ENCODE measurements around the gene CELF4. TPM values are rescaled to one million over a fixed set of nuclear protein-coding genes. Genes with fewer than 3 reads are reported as not detected.

The CELF4 gene
- total and polyA plus RNA-seq, 2 of the 4 experiments (the other 2 are of a cell fraction), result not detected

- Histone ChIP-seq H2BK5ac (ENCODE audit: low read depth, low read length, poor library complexity, severe bottlenecking) (no peak overlapping the region), H3K27me3 (ENCODE audit: control insufficient read depth, insufficient read depth, low read length) (peaks cover 16% of the 10 kb centered on the region; the same call in 1 of the 2 replicates), H3K4ac (ENCODE audit: low read depth, low read length) (no peak overlapping the region), H4K8ac (ENCODE audit: low read depth in 2 of 2, low read length in 2 of 2) (no peak overlapping the region), H4K91ac (ENCODE audit: insufficient read depth, low read depth, low read length) (no peak overlapping the region), H3K9ac (ENCODE audit: low read depth, low read length) (no peak overlapping the region), H2BK15ac (ENCODE audit: low read depth, low read length) (no peak overlapping the region), H2AFZ (replicated peaks; ENCODE audit: low read length, poor library complexity) (no peak overlapping the region), H3K27ac (ENCODE audit: insufficient read depth, low read length) (no peak overlapping the region), H4K20me1 (ENCODE audit: insufficient read depth, low read length) (no peaks in the 10 kb centered on the region), H3K56ac (ENCODE audit: extremely low read depth, insufficient read depth, low read length) (no peak overlapping the region), H3K4me2 (ENCODE audit: low read depth, low read length) (no peak overlapping the region), H2AK5ac (ENCODE audit: low read depth, low read length) (no peak overlapping the region), H3K4me1 (ENCODE audit: control insufficient read depth, insufficient read depth, low read length) (no peaks in the 10 kb centered on the region), H3K9me3 (ENCODE audit: control insufficient read depth, insufficient read depth, low read length) (no peaks in the 10 kb centered on the region), H3K18ac (ENCODE audit: low read depth, low read length) (no peak overlapping the region), H3K4me3 (ENCODE audit: insufficient read depth, low read depth, low read length) (no peak overlapping the region), H3K9me1 (ENCODE audit: insufficient read depth, low read length) (no peaks in the 10 kb centered on the region), H3K23ac (ENCODE audit: low read depth, low read length) (no peak overlapping the region), H2BK20ac (ENCODE audit: low read depth, low read length) (no peak overlapping the region), H4K5ac (ENCODE audit: low read depth, low read length) (no peak overlapping the region), H2AK9ac (replicated peaks; ENCODE audit: low read depth, low read length, poor library complexity) (no peak overlapping the region), H3K36me3 (ENCODE audit: control insufficient read depth, insufficient read depth, low read length) (no peaks in the 10 kb centered on the region), H3K79me1 (ENCODE audit: low read depth in 1 of 2, low read length in 2 of 2) (no peaks in the 10 kb centered on the region), H3K14ac (replicated peaks; ENCODE audit: low read depth, low read length) (no peak overlapping the region), H2BK120ac (ENCODE audit: low read depth, low read length) (no peak overlapping the region)
- POLR2A ChIA-PET (ENCODE audit: unreplicated experiment), result no interaction called here
- WGBS, 2 experiments (ENCODE audit: extremely low coverage in 2 of 2, insufficient read length in 1 of 2), result no CpG with 5 or more reads among the region's 10 CpGs
- ATAC-seq (ENCODE audit: low read depth), result no peak
- intact Hi-C loops (cut with micrococcal nuclease), result no loop called here
- dilution Hi-C loops (cut with HindIII; ENCODE audit: low sequenced_read_pairs, unreplicated experiment), result no loop called here
- in situ Hi-C loops (cut with MboI; ENCODE audit: low sequenced_read_pairs), result no loop called here
- no peak for TF ChIP-seq USF2 (IDR thresholded peaks at IDR 0.05; ENCODE audit: low read depth, low read length)
- TF ChIP-seq RCOR1 (IDR thresholded peaks at IDR 0.05; ENCODE audit: insufficient replicate concordance, low read length), result no peak
- TF ChIP-seq MAFK (IDR thresholded peaks at IDR 0.05; ENCODE audit: low read depth, low read length), result no peak
- TF ChIP-seq, protein P1, sequence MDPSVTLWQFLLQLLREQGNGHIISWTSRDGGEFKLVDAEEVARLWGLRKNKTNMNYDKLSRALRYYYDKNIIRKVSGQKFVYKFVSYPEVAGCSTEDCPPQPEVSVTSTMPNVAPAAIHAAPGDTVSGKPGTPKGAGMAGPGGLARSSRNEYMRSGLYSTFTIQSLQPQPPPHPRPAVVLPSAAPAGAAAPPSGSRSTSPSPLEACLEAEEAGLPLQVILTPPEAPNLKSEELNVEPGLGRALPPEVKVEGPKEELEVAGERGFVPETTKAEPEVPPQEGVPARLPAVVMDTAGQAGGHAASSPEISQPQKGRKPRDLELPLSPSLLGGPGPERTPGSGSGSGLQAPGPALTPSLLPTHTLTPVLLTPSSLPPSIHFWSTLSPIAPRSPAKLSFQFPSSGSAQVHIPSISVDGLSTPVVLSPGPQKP (IDR thresholded peaks at IDR 0.05; ENCODE audit: borderline replicate concordance, low read depth, low read length), result no peak
- no peak for TF ChIP-seq SMC3 (IDR thresholded peaks at IDR 0.05; ENCODE audit: low read depth, low read length)
- TF ChIP-seq CTCF (conservative IDR thresholded peaks at IDR 0.05; ENCODE audit: low read depth, low read length), result no peak
- no peak for TF ChIP-seq FOS (IDR thresholded peaks at IDR 0.05; ENCODE audit: low read depth, low read length)
- no peak for TF ChIP-seq NFE2L2 (IDR thresholded peaks at IDR 0.05; ENCODE audit: low read depth, low read length)
- no peak for TF ChIP-seq CEBPB (IDR thresholded peaks at IDR 0.05; ENCODE audit: low read depth, low read length)
- TF ChIP-seq RAD21 (IDR thresholded peaks at IDR 0.05; ENCODE audit: low read length), result no peak
- no peak for TF ChIP-seq RFX5 (IDR thresholded peaks at IDR 0.05; ENCODE audit: low read depth, low read length)
- no TSS peak for BruUV-seq (replicated peaks)
- CTCF ChIA-PET, result no interaction called here
- no peak for DNase-seq
Measured at GRCh38 chr18:37313624-37314023, 252.0 kb downstream of the CELF4 start.
